Activated CD4-positive, alpha-beta T cell treated with anti-CD3 and anti-CD28 coated beads, Interleukin-2, amount 50 U/mL, for 4 hours (primary cell): Measurements from ENCODE around the gene DGKB.

Experiments
- DNase-seq, 2 experiments: peaks; one replicate each; pipeline ENCODE4 v3.0.0-alpha.2; 2020

DGKB gene

DNA sequence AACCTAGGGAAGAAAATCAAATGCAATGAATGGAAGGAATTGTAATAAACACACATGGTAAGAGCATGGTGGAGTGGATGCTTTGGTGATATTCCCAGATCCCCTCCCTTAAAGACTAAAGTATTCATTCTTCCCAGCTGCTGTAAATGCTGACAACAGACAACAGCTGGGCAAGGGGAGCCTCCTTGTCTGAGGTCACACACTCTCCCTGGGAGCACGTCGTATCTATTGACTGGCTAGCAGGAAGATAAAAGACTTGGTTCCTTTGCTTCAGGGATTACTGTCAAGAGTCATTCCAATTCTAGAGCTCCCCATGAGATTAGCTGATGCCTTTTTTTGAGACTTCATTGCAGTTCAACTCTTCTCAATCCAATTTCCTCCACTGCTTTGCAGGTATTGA, 469.6 kb downstream of the DGKB start:
- DNase-seq = no peak

GRCh38 chr7:14430926-14431325, 471.6 kb downstream of the DGKB start:
- no peak for DNase-seq

GRCh38 chr7:14425559-14425958, 477.0 kb downstream of the DGKB start:
- no peak for DNase-seq

DNA sequence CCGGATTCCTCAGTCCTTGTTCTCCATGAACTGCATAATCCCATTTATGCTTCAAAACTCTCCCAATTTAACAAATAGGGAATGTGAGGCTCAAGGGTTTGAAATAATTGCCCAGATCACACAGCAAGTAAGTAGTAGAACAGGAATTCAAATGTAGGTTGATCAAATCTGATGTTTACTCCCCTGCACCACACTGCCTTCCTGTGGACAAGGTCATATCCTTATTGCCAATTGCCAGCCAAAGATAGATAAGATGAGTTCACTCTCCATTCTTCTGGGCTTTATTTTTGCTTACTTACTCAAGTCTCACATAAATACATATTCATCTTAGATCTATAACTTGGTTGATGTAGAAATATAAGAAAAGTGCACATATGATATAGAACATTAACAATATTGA, 477.9 kb downstream of the DGKB start:
- no peak for DNase-seq

- no peak for DNase-seq
Observed at GRCh38 chr7:14420768-14421167, 481.8 kb downstream of the DGKB start.

DNA sequence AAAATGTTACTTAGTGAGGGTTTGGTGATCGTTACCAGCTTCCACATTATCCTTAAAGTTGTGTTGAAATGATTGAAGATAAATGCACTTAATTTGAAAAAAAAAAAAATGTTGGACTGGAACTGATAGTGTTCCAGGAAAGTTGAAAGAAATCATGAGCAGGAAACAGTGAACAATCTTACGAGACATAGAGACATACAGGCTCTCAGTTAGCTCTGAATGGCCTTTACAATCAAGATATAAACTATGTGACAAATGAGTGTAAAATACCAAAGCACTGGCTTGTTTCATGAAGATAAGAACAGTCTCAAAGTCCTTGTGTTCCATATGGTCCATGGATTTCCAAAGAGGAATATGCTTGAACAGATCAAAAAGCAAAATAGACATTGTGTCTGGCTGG, 483.0 kb downstream of the DGKB start:
- DNase-seq = no peak

GRCh38 chr7:14418633-14419032, 483.9 kb downstream of the DGKB start:
- no peak for DNase-seq

- no peak for DNase-seq
Observed at GRCh38 chr7:14414274-14414986, 488.1 kb downstream of the DGKB start.

DNA sequence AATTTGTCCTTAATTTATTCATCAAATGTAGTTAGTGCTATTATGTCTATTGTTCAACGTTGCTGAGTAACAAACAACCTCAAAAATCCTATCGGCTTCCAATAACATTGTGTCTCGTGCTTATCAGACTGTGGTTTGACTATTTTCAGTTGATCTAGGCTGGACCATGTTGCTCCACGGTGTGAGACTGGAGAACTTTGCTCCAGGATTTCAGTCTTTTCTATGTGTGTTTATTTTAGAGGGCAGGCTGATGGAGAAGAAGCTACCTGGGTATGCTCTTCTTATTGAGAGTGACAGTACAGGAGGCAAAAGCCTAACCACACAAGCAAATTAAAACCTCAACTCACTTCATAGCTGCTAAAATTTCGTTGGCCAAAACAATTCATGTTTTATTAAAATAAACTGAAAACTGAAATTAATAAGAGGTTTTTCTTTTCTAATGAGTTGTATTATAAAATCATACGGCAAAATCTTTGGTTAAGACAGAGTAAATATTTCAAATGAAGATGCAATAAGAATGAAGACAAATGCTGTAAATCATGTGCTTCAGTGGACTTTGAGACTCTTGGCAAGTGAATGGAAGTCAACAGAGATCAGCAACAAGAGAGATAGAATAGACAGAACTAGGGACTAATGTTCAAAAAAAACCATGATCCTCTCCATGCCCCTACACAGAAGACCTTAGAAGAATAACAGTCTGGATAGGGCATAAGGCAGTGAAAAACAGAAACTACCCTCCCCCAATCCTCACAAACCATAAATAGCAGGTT, 495.1 kb downstream of the DGKB start:
- DNase-seq = no peak

DNA sequence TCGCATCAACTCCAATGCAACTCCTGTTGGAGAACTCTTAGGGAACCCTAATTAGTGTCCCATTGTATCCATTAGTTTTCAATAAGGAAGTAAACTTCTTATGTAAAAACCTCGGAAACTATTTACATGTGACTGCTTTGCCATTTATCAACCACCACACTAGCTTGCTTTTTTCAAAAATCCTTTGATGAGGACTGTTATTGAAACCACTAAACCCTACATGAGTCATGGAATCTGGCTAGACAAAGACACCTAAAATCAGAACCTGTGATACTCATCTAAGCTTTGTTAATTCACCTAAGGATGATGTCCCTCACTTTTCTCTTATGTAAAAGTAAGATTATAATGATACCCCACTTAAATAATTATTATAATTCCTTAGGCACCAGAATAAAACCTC, 499.0 kb downstream of the DGKB start:
- DNase-seq = no peak

GRCh38 chr7:14400271-14400670, 502.3 kb downstream of the DGKB start:
- DNase-seq = no peak

DNA sequence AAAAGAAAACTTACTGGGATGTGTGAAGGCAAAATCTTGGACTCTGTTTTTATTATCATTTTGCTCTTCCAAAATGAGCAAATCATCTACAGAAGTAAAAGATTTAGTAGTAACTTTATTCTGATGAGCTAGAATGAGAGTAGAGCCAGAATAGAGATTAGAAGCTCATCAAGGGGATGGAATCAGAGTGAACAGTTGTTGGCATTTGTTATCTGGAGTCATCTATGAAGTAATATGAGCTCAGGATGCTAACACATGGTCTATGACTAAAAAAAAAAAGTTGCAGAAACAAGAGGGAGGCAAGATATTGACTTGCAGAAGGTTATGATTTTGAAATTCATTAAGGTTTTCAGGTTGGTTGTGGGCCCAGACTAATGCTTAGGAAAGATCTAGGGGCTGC, 504.0 kb downstream of the DGKB start:
- DNase-seq = no peak

DNA sequence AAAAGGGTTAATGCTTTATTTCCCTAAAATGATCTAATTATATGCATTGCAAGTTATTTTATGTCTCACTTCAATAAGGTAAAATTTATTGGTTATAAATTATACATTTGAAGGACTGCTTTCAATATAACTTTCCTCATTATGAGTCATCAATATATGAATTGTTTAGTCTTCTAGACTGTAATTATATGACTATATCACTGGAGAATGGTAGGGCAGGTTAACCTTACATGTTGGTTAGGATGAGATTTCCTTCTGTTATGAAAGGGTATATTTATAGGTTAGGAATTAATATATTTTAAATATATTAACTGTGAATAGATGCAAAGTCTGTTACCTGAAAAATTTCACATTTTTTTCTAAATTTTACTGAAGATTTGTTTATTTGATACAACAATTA, 506.7 kb downstream of the DGKB start:
- no peak for DNase-seq

GRCh38 chr7:14394786-14395185, 507.8 kb downstream of the DGKB start:
- DNase-seq = no peak

GRCh38 chr7:14389595-14389994, 513.0 kb downstream of the DGKB start:
- DNase-seq = no peak

- DNase-seq = no peak
Observed at GRCh38 chr7:14389181-14389591, 513.4 kb downstream of the DGKB start.

- no peak for DNase-seq
Observed at GRCh38 chr7:14385074-14385473, 517.5 kb downstream of the DGKB start.

DNA sequence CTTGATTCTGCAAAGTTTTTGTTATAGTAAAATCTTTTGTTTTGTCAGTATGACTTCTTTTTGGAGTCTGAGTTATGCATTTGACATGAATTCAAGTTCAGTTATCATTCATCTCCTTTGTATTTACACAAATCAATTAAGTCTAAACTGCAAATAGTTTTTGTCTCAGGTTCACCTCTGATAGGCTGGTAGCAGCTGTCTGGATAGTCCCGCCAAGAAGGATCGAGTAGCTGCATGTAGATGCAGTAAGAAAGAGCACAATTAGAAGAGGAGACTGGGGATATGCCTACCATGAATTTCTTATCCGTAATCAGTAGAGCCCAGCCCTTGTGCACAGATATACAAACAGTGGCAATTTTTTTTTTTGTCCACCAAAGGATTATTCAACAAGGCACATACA, 520.6 kb downstream of the DGKB start:
- DNase-seq = no peak

DNA sequence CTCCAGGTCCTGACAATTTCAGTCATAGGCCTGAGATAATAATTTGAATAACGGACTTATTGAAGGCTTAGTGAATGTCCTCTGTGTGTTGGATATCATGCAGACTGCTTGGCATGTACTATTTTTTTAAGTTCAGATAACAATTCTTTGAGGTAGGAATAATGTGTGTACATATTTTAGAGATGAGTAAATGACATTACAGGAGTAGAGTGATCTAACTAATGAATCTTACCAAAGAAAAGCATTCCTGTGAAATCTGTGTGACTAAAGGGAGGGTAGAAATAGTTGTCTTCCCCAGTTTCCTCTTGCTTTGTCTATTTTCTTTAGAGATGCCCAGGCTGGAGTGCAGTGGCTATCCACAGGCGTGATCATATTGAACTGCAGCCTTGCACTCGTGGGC, 521.2 kb downstream of the DGKB start:
- DNase-seq = no peak

DNA sequence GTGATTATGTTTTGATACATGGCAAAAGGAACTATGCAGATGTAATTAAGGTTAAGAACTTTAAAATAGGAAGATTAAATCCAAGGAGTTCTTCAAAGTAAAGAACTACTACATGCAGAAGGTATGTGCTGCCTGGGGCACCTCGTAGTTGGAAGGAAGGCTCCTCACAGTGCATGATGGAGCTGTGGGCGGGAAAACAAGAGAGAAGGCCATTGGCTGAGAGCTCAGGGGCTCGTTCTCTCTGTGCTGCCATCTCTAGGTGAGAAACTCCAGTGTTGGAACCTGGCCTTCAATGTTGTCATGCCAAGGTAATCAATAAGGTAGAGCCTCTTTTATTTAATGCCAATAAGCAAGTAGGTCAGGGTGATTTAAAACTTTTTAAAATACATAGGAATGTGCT, 521.7 kb downstream of the DGKB start:
- no peak for DNase-seq

- DNase-seq = no peak
Observed at GRCh38 chr7:14377646-14378266, 524.8 kb downstream of the DGKB start.

- DNase-seq = no peak
Observed at GRCh38 chr7:14376711-14377110, 525.8 kb downstream of the DGKB start.

- DNase-seq = no peak
Observed at GRCh38 chr7:14375998-14376397, 526.6 kb downstream of the DGKB start.

- DNase-seq = no peak
Observed at GRCh38 chr7:14374336-14374735, 528.2 kb downstream of the DGKB start.
